Lung microvascular endothelial cell (primary cell): ENCODE measurements around the gene TNFSF8. TPM values are rescaled to one million over a fixed set of nuclear protein-coding genes. Genes with fewer than 3 reads are reported as not detected.

ENCODE experiments used
- DNase-seq, 2 donors: peaks; one replicate each; pipeline versions ENCODE4 v3.0.0 to v3.0.0-alpha.2; 2010; ENCODE audit warnings: low read depth in 2 of 2
- total RNA-seq: library from RNA; depleted of rRNA; stranded (reverse); fragments of >200 nt; gene quantifications from 2 replicates; pipeline ENCODE4 v1.2.1, GENCODE V29; 2014

The TNFSF8 gene
- total RNA-seq, 1 donor from 2014 or later = not detected

GRCh38 chr9:114869845-114870244 is 60.5 kb downstream of the TNFSF8 start:
- DNase-seq = no peak

GRCh38 chr9:114869378-114869777 is 61.0 kb downstream of the TNFSF8 start:
- DNase-seq = no peak

- DNase-seq = no peak
These were observed 63.1 kb downstream of the TNFSF8 start for GRCh38 chr9:114867327-114867726.

GRCh38 chr9:114864471-114864870 is 65.9 kb downstream of the TNFSF8 start:
- DNase-seq = no peak

GRCh38 chr9:114861922-114862605 is 68.3 kb downstream of the TNFSF8 start:
- peak; percentile 43 to 62 for DNase-seq

GRCh38 chr9:114861273-114861672 is 69.1 kb downstream of the TNFSF8 start:
- no peak for DNase-seq

GRCh38 chr9:114860187-114860586 is 70.2 kb downstream of the TNFSF8 start:
- DNase-seq = no peak

GRCh38 chr9:114856942-114857315 is 73.5 kb downstream of the TNFSF8 start:
- DNase-seq = no peak

GRCh38 chr9:114856215-114856941 is 74.0 kb downstream of the TNFSF8 start:
- peak in 1 of 2 donors; percentile 41 for DNase-seq

- peak in 1 of 2 donors; percentile 54 for DNase-seq
These were observed 74.9 kb downstream of the TNFSF8 start for GRCh38 chr9:114855488-114855887.

GRCh38 chr9:114854736-114855355 is 75.5 kb downstream of the TNFSF8 start:
- no peak for DNase-seq

- DNase-seq = no peak
These were observed 77.1 kb downstream of the TNFSF8 start for GRCh38 chr9:114853071-114853855.

GRCh38 chr9:114852050-114852594 is 78.3 kb downstream of the TNFSF8 start:
- DNase-seq = no peak

GRCh38 chr9:114851306-114851705 is 79.1 kb downstream of the TNFSF8 start:
- DNase-seq = no peak

Other genes starting within 250 kb of the TNFSF8 start
- gene TEX48, start 248.4 kb downstream of the TNFSF8 start, total RNA-seq = not detected in 2 replicates
- gene TNFSF15, start 124.6 kb downstream of the TNFSF8 start, total RNA-seq = 0.87 and 2.6 TPM in 2 replicates
- under 0.01 and 0.22 TPM in 2 replicates for gene TNC, start 187.6 kb upstream of the TNFSF8 start, total RNA-seq